Lower lobe of right lung (tissue), 2 donors: ENCODE measurements around the gene NUDCD2. TPM values are rescaled to one million over a fixed set of nuclear protein-coding genes. Genes with fewer than 3 reads are reported as not detected.

Experiments
- ATAC-seq, 2 donors: fragments of 200-7000 bp; cut with Tn5 transposase; one replicate each; pipeline ENCODE4 v1.9.1; 2020 to 2022; ENCODE audit warnings: mild to moderate bottlenecking in 2 of 2, moderate library complexity in 2 of 2
- DNase-seq: peaks from one replicate; pipeline ENCODE4 v3.0.0-alpha.2; 2020
- H3K27ac ChIP-seq: fragments of 200-600 bp; one replicate; pipeline ENCODE4 v1.8.0; 2022
- H3K27me3 ChIP-seq: fragments of 200-600 bp; one replicate; pipeline ENCODE4 v1.8.0; 2022; ENCODE audit warnings: low read depth
- H3K36me3 ChIP-seq: fragments of 200-600 bp; one replicate; pipeline ENCODE4 v1.8.0; 2022; ENCODE audit warnings: mild to moderate bottlenecking
- H3K4me1 ChIP-seq: fragments of 200-600 bp; one replicate; pipeline ENCODE4 v1.8.0; 2022
- H3K4me3 ChIP-seq: fragments of 200-600 bp; one replicate; pipeline ENCODE4 v1.8.0; 2022; ENCODE audit warnings: mild to moderate bottlenecking
- H3K9me3 ChIP-seq: fragments of 200-600 bp; one replicate; pipeline ENCODE4 v1.8.0; 2022
- intact Hi-C: fragments of 100-400 bp; cut with DNase I; formaldehyde crosslinking; loops from one replicate; pipeline ENCODE4 v1.11.0; 2022
- total RNA-seq: library from RNA; stranded (reverse); fragmentation: NEBNext Ultra II Directional; extraction: Animal tissue kit (Norgen Biotek cat#: 25700); gene quantifications from one replicate; pipeline ENCODE4 v1.2.1, GENCODE V29; 2021
- TF ChIP-seq, protein P1 (sequence below): fragments of 200-600 bp; IDR thresholded peaks from one replicate; pipeline ENCODE4 v1.8.0; 2022; ENCODE audit warnings: antibody characterized with exemption, mild to moderate bottlenecking
- donor health status: DM: no; HTN: yes; CAD: no; lungs with severe emphysema.

The NUDCD2 gene
- total RNA-seq, 1 donor from 2014 or later: 18.0 TPM

DNA sequence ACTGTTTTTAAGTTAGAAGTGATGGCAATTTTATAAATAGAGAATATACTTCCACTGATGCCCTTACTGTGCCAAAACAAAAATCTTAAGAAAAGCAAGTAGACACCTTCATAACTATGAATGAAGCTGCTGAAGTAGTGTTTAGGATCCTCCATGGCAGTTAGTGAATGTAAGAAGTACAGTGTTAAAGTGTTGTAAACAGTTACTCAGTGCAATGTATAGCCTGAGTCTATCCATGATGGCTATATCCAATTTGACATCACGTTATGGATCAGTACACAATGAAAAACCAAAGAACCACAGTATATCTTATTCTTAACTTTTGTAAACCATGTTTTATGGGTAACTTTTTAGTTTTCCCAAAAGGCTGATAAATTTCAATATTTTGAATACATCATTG, 15.4 kb downstream of the NUDCD2 start:
- Histone ChIP-seq H3K4me1 (peaks cover 19% of the 10 kb centered on the region), H3K4me3 (no peak overlapping the region), H3K36me3 (peaks cover 72% of the 10 kb centered on the region), H3K27ac (no peak overlapping the region), H3K27me3 (no peaks in the 10 kb centered on the region), H3K9me3 (no peaks in the 10 kb centered on the region)
- TF ChIP-seq, protein P1, sequence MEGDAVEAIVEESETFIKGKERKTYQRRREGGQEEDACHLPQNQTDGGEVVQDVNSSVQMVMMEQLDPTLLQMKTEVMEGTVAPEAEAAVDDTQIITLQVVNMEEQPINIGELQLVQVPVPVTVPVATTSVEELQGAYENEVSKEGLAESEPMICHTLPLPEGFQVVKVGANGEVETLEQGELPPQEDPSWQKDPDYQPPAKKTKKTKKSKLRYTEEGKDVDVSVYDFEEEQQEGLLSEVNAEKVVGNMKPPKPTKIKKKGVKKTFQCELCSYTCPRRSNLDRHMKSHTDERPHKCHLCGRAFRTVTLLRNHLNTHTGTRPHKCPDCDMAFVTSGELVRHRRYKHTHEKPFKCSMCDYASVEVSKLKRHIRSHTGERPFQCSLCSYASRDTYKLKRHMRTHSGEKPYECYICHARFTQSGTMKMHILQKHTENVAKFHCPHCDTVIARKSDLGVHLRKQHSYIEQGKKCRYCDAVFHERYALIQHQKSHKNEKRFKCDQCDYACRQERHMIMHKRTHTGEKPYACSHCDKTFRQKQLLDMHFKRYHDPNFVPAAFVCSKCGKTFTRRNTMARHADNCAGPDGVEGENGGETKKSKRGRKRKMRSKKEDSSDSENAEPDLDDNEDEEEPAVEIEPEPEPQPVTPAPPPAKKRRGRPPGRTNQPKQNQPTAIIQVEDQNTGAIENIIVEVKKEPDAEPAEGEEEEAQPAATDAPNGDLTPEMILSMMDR: no peak
- ATAC-seq: no peak
- intact Hi-C loops: no loop called here
- DNase-seq: no peak

DNA sequence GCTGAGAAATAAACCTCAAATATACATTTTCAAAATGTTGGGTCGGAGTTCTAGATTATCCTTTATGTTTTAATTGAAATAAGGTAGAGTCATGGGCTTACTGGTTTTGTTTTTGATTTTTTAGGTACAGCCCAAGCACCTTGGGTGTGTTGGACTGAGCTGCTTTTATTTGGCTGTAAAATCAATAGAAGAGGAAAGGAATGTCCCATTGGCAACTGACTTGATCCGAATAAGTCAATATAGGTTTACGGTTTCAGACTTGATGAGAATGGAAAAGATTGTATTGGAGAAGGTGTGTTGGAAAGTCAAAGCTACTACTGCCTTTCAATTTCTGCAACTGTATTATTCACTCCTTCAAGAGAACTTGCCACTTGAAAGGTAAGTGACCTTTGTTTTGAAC, 18.9 kb downstream of the NUDCD2 start:
- Histone ChIP-seq H3K27me3 (no peaks in the 10 kb centered on the region), H3K27ac (no peak overlapping the region), H3K4me1 (peaks cover 33% of the 10 kb centered on the region), H3K9me3 (no peaks in the 10 kb centered on the region), H3K36me3 (peaks cover 55% of the 10 kb centered on the region), H3K4me3 (no peak overlapping the region)
- ATAC-seq (no peak), DNase-seq (no peak)
- intact Hi-C loops: no loop called here
- TF ChIP-seq, protein P1: no peak

DNA sequence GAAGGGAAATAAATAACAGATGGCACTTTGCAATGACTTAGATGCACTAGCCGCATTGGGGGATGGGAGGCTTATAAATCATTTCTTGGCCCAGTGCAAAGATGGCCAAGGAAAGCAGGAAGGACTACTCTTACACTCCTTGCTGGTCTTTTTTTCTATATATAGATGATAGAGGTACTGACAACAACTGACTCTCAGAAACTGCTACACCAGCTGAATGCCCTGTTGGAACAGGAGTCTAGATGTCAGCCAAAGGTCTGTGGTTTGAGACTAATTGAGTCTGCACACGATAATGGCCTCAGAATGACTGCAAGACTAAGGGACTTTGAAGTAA, 20.8 kb downstream of the NUDCD2 start:
- ATAC-seq (no peak), DNase-seq (no peak)
- intact Hi-C loops: no loop called here
- TF ChIP-seq, protein P1: no peak
- no peak overlapping the region for H3K27ac ChIP-seq
- H3K27me3 ChIP-seq: no peaks in the 10 kb centered on the region
- peak overlapping the region; percentile 77 for H3K4me3 ChIP-seq
- no peaks in the 10 kb centered on the region for H3K9me3 ChIP-seq
- peaks cover 36% of the 10 kb centered on the region for H3K36me3 ChIP-seq
- peaks cover 33% of the 10 kb centered on the region for H3K4me1 ChIP-seq

DNA sequence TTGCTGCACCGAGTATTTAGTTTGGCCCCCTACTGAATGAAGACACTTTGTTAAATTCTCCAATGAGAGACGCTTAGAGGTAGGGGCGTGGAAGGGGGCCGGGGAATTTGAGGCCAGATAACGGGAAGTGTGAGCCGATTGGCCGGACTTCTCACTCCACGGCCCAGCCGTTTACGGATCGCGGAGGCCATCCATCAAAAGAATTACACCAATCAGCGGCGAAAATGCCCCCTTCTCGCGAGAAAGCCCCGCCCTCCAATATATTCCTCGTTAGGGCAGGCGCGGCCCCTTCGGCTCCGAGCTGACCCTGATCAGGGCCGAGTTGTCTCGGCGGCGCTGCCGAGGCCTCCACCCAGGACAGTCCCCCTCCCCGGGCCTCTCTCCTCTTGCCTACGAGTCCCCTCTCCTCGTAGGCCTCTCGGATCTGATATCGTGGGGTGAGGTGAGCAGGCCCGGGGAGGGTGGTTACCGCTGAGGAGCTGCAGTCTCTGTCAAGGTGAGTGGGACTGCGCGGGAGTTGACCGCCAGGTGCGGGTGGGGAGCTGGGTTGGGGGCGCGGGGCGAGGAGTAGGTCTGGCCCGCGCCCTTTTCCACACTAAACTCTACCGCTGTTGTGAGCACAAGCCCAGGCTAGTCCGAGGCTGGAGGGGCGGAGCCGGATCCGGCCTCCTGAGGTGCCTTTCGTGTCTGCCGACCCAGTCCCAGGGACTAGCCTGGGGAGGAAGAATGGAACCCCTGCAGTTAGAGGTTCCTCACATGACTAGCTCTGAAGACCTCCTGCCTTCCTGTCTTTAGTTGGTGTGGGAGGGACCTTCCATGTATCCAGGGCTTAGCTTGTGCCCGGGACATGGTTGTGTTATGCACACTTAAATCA, 22.4 kb downstream of the NUDCD2 start, which contains the start of gene CCNG1:
Gene CCNG1 (plus strand): TSS at position 287 of the 874 bp plus-strand sequence. CDS start 1,662 bp downstream, outside the sequence.
- peaks cover 33% of the 10 kb centered on the region for H3K4me1 ChIP-seq
- H3K36me3 ChIP-seq: peaks cover 20% of the 10 kb centered on the region
- TF ChIP-seq, protein P1: no peak
- intact Hi-C loops: no loop called here
- peak within 1 kb of the TSS; percentile 77 for H3K4me3 ChIP-seq
- H3K27me3 ChIP-seq: no peaks in the 10 kb centered on the region
- H3K27ac ChIP-seq: peak within 1 kb of the TSS; percentile 86
- peak; percentile 97 for ATAC-seq
- peak; percentile 96 for DNase-seq
- H3K9me3 ChIP-seq: no peaks in the 10 kb centered on the region

DNA sequence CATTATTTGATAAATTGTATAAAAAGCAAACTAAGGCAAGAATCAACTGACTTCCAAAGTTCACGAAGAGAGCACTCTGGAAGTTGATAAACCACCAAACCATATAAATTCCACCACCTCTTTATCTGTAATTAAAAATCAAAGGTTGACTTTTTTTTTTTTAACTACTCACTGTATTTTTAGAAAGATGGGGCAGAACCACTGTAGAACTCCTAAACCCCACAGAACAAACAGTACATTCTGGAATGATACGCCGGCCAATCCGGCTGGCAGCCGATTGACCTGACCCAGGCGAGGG, 22.9 kb downstream of the NUDCD2 start:
- Histone ChIP-seq H3K4me1 (peaks cover 33% of the 10 kb centered on the region), H3K27ac (peak overlapping the region; percentile 86)
- intact Hi-C loops: no loop called here

More for the DNA sequence above, 22.9 kb downstream of the NUDCD2 start:
- H3K4me3 ChIP-seq: peak overlapping the region; percentile 77
- ATAC-seq (no peak), DNase-seq (no peak)
- H3K9me3 ChIP-seq: no peaks in the 10 kb centered on the region
- no peaks in the 10 kb centered on the region for H3K27me3 ChIP-seq
- H3K36me3 ChIP-seq: peaks cover 15% of the 10 kb centered on the region
- TF ChIP-seq, protein P1: no peak
